ENCODE data around the gene SALL4.
A peak's percentile ranks its signal among the peaks of the same experiment; 100 is the strongest.

Gene SALL4

GRCh38 chr20:51800872-51801121 lies 1.5 kb downstream of the SALL4 start:
- Histone ChIP-seq H3K27me3 (ENCODE audit: insufficient read depth, poor library complexity, severe bottlenecking) (peaks cover 34% of the 10 kb centered on the region), H3K4me3 (replicated peaks; ENCODE audit: insufficient read depth, low read length) (peak overlapping the region; percentile 10; the same call in 1 of the 2 replicates), H3K27ac (replicated peaks) (no peak overlapping the region)
- DNase-seq (ENCODE audit: low read depth in 1 of 2, low spot score in 1 of 2): no peak
- TF ChIP-seq, protein P1, sequence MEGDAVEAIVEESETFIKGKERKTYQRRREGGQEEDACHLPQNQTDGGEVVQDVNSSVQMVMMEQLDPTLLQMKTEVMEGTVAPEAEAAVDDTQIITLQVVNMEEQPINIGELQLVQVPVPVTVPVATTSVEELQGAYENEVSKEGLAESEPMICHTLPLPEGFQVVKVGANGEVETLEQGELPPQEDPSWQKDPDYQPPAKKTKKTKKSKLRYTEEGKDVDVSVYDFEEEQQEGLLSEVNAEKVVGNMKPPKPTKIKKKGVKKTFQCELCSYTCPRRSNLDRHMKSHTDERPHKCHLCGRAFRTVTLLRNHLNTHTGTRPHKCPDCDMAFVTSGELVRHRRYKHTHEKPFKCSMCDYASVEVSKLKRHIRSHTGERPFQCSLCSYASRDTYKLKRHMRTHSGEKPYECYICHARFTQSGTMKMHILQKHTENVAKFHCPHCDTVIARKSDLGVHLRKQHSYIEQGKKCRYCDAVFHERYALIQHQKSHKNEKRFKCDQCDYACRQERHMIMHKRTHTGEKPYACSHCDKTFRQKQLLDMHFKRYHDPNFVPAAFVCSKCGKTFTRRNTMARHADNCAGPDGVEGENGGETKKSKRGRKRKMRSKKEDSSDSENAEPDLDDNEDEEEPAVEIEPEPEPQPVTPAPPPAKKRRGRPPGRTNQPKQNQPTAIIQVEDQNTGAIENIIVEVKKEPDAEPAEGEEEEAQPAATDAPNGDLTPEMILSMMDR (IDR thresholded peaks at IDR 0.05; ENCODE audit: insufficient read depth, low read length): no peak
- TF ChIP-seq GABPA (IDR thresholded peaks at IDR 0.05; ENCODE audit: low read depth) (no peak), REST (IDR thresholded peaks at IDR 0.05; ENCODE audit: insufficient replicate concordance, low read depth) (no peak), POLR2AphosphoS5 (IDR thresholded peaks at IDR 0.05; ENCODE audit: low read depth) (no peak), SPI1 (IDR thresholded peaks at IDR 0.05; ENCODE audit: borderline replicate concordance, low read depth) (no peak)

DNA sequence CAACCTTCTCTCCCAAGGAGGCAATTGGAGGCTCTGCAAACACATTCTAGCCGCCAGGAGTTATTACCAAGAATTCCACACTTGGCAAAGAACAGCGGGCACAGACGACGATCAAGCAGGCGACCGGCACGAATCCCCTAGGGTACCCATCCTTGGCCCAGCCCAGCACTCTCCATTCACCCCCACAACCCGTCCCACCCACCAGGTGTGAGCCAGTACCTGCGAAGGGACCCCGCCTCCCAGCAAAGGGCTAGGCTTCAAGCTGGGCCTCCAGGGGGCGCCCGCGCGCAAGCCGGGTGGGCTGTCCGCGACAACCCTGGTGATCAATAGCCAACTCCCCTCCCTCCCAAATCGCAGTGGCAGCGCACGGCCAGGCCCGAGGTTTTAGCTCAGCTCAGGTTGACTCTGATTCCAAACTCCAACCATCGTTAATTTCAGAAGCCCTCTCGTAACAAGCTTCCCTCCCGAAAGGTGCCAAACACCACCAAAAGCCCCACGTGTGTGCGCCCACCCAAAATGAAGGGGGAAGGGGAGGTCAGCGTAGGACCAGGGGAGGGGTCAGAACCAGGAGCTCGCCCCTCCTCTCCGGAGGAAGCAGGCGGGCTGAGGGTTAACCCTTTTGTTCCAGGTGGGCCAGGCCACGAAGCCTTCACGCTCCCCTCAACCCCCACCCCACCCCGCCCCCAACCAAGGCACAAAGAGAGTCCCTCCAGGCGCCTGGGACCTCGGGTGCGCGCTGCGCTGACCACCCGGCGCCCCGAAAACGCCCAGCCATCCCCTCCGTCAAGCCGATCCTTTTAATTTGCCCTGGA lies 2.1 kb downstream of the SALL4 start:
- H3K4me3 ChIP-seq (replicated peaks; ENCODE audit: insufficient read depth, low read length): no peak overlapping the region
- TF ChIP-seq REST (IDR thresholded peaks at IDR 0.05; ENCODE audit: insufficient replicate concordance, low read depth) (no peak), SPI1 (IDR thresholded peaks at IDR 0.05; ENCODE audit: borderline replicate concordance, low read depth) (no peak), POLR2AphosphoS5 (IDR thresholded peaks at IDR 0.05; ENCODE audit: low read depth) (no peak), GABPA (IDR thresholded peaks at IDR 0.05; ENCODE audit: low read depth) (no peak)
- TF ChIP-seq, protein P1 (IDR thresholded peaks at IDR 0.05; ENCODE audit: insufficient read depth, low read length): peak; percentile 31
- DNase-seq (ENCODE audit: low read depth in 1 of 2, low spot score in 1 of 2): peak; percentile 5 to 7
- peaks cover 34% of the 10 kb centered on the region for H3K27me3 ChIP-seq (ENCODE audit: insufficient read depth, poor library complexity, severe bottlenecking)
- H3K27ac ChIP-seq (replicated peaks): no peak overlapping the region

- no peak overlapping the region for H3K27ac ChIP-seq (replicated peaks)
- H3K27me3 ChIP-seq (ENCODE audit: insufficient read depth, poor library complexity, severe bottlenecking): peaks cover 34% of the 10 kb centered on the region
- no peak overlapping the region for H3K4me3 ChIP-seq (replicated peaks; ENCODE audit: insufficient read depth, low read length)
- TF ChIP-seq REST (IDR thresholded peaks at IDR 0.05; ENCODE audit: insufficient replicate concordance, low read depth): no peak
- no peak; the same call in 1 of the 2 replicates for TF ChIP-seq SPI1 (IDR thresholded peaks at IDR 0.05; ENCODE audit: borderline replicate concordance, low read depth)
- TF ChIP-seq POLR2AphosphoS5 (IDR thresholded peaks at IDR 0.05; ENCODE audit: low read depth): no peak
- peak in 1 of 2 experiments; percentile 28 for DNase-seq (ENCODE audit: low read depth in 1 of 2, low spot score in 1 of 2)
These were observed 2.9 kb downstream of the SALL4 start for GRCh38 chr20:51799401-51799860.

All from HL-60 (cell line).